PFSK-1 (cell line): ENCODE measurements around the gene CDCP2.

ENCODE experiments used
- FOXP2 ChIP-seq: optimal IDR thresholded peaks from 2 replicates; pipeline ENCODE3; 2011; ENCODE audit warnings: borderline replicate concordance, control low read depth, inconsistent platforms; ENCODE audit not compliant: insufficient read depth; ENCODE audit errors: extremely low read length, extremely low read depth
- POLR2AphosphoS5 ChIP-seq: IDR thresholded peaks from 2 replicates; pipeline ENCODE4 v1.6.1; 2012; ENCODE audit warnings: low read depth, mild to moderate bottlenecking, control low read depth, low read length, moderate library complexity
- SIN3A ChIP-seq: IDR thresholded peaks from 2 replicates; pipeline ENCODE4 v1.6.1; 2012; ENCODE audit warnings: mild to moderate bottlenecking, low read length, moderate library complexity, borderline replicate concordance; ENCODE audit not compliant: insufficient read depth
- TAF1 ChIP-seq: IDR thresholded peaks from 2 replicates; pipeline ENCODE4 v1.6.1; 2012; ENCODE audit warnings: low read length, control low read depth, borderline replicate concordance; ENCODE audit not compliant: insufficient read depth
- TF ChIP-seq, protein P1 (sequence below), 2 experiments: IDR thresholded peaks; 2 replicates each; pipeline versions ENCODE4 v1.6.1 to v1.8.0; 2011 to 2012; ENCODE audit warnings: low read depth in 2 of 2, low read length in 2 of 2, control low read depth in 1 of 2, inconsistent platforms in 1 of 2, mild to moderate bottlenecking in 1 of 2, moderate library complexity in 1 of 2; ENCODE audit not compliant: insufficient read depth in 1 of 2

Gene CDCP2

DNA sequence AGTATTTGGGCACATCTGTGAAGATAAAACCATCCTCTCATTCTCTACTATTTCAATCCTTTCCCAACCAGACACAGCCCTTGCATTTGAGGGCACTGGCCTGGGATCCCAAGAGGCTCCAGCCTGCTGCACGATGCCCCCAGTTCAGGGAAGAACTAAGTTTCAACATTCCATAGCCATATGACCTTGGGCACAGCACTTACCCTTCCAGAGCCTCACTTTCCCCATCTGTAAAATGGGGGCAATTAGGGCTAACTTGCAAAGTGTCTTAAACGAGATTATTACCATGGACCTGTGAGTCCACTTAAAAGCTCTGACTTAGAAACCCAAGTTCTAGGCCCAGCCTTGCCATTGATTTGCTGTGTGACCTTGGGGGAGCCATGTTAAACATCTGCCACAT is 22.9 kb downstream of the CDCP2 start:
- no peak for TF ChIP-seq FOXP2

DNA sequence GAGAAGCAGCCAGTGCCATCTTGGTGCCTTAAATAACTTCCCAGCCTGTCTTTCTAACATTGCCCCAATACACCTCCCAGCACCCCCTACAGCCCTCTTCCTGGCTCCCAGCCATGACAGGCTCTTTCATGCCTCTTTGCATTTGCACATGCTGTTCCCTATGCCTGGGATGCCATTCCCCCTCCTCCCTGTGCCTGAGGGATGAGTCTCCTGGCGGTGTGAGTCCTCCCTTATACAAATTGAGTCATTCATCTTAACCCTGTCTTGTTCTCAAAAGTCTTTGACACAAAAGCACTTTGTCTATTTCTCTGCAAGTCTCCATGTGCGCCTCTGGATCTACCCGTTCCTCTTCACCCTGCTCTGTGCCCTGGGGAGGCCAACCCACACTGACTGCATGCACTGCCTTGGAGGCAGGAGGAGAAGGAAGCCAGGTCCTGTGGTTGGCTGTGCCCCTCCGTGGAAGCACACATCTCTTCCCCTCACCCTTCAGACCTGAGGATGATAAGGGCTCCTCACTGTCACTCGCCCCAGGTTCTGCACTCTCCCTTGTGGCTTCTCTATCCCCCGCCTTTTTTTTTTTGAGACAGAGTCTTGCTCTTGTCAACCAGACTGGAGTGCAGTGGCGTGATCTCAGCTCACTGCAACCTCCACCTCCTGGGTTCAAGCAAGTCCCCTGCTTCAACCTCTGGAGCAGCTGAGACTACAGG is 25.1 kb downstream of the CDCP2 start:
- TF ChIP-seq, protein P1, sequence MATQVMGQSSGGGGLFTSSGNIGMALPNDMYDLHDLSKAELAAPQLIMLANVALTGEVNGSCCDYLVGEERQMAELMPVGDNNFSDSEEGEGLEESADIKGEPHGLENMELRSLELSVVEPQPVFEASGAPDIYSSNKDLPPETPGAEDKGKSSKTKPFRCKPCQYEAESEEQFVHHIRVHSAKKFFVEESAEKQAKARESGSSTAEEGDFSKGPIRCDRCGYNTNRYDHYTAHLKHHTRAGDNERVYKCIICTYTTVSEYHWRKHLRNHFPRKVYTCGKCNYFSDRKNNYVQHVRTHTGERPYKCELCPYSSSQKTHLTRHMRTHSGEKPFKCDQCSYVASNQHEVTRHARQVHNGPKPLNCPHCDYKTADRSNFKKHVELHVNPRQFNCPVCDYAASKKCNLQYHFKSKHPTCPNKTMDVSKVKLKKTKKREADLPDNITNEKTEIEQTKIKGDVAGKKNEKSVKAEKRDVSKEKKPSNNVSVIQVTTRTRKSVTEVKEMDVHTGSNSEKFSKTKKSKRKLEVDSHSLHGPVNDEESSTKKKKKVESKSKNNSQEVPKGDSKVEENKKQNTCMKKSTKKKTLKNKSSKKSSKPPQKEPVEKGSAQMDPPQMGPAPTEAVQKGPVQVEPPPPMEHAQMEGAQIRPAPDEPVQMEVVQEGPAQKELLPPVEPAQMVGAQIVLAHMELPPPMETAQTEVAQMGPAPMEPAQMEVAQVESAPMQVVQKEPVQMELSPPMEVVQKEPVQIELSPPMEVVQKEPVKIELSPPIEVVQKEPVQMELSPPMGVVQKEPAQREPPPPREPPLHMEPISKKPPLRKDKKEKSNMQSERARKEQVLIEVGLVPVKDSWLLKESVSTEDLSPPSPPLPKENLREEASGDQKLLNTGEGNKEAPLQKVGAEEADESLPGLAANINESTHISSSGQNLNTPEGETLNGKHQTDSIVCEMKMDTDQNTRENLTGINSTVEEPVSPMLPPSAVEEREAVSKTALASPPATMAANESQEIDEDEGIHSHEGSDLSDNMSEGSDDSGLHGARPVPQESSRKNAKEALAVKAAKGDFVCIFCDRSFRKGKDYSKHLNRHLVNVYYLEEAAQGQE (IDR thresholded peaks at IDR 0.05; ENCODE audit: insufficient read depth in 1 of 2, low read depth in 2 of 2, low read length in 2 of 2), result no peak
- no peak for TF ChIP-seq FOXP2
- TF ChIP-seq SIN3A, result no peak
- no peak for TF ChIP-seq TAF1
- no peak for TF ChIP-seq POLR2AphosphoS5

DNA sequence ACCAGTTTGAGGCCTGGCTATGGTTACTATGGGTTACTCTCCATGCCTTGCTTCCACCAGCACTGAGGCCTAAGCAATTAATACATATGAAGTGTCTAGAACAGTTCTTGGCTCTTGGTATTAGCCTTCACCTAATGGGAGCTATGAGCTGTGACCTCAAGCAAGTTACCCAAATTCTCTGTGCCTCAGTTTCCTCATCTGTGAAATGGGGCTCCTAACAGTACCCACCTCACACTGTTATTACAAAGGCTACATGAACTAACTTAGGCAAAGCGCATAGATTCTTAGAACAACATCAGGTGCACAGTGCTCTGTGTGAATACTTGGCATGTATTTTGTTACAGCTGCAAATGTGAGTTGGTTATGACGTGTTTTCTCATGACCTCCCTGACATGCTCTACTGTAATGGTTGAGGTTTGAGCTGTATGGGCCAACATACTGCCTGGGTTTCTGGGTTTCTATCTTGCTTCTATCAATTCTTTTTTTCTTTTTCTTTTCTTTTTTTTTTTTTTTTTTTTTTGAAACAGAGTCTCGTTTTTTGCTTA is 26.5 kb downstream of the CDCP2 start:
- TF ChIP-seq POLR2AphosphoS5 (no peak), TAF1 (no peak), SIN3A (no peak), FOXP2 (no peak)
- TF ChIP-seq, protein P1 (IDR thresholded peaks at IDR 0.05; ENCODE audit: insufficient read depth in 1 of 2, low read depth in 2 of 2, low read length in 2 of 2), result no peak

DNA sequence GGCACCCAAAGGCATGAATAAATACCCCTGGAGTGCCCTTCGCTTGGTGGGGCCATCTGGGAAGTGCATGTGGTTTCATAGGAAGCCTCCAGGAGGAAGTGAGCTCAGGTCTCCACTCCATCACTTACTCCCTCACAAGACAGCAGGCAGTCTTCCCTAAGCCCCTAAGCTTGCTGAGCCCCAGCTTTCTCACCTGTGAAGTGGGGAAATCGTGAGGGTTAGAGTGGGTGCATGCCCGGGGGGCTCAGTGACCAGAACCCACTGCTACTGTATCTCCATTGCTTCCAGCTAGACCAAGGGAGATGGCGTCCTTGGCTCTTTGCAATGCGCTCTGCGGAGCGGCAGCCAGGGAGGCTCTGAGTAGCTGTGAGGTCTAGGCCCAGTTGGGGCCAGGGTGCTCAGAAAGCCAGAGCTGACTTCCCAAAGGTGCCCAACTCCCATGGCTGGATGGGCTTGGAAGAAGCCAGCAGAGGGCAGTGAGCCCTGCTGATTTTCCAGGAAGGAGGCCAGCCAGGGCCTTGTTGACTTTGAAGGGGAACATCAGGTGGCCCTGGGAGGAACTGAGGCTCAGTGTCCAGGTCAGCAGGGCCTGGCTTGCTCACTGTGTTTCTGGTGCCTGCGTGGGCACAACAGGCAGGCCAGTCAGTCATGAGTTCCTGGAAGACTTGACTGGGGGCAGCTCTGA is 27.3 kb downstream of the CDCP2 start:
- TF ChIP-seq SIN3A (no peak), FOXP2 (no peak)

DNA sequence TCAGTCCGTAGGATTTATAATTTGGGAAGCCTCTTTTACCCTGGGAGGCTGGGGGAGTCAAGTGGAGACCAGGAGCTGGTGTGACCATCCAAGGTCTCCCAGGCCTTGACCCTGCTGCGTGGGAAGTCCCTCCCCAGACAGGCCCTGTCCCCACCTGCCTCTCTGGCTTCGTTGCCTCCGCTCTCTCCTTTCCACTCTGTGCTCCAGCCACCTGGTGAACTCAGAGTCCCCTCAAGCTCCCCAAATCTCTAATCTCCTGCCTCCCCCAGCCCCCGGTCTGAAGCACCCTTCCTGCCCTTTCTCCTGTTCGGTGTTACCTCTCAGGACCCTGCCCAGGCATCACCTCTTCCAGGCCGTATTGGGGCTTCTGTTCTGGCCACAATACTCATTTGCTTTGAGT is 27.9 kb downstream of the CDCP2 start:
- TF ChIP-seq FOXP2, result no peak
- TF ChIP-seq, protein P1 (IDR thresholded peaks at IDR 0.05; ENCODE audit: insufficient read depth in 1 of 2, low read depth in 2 of 2, low read length in 2 of 2), result no peak
- no peak for TF ChIP-seq SIN3A
- no peak for TF ChIP-seq TAF1
- no peak for TF ChIP-seq POLR2AphosphoS5

DNA sequence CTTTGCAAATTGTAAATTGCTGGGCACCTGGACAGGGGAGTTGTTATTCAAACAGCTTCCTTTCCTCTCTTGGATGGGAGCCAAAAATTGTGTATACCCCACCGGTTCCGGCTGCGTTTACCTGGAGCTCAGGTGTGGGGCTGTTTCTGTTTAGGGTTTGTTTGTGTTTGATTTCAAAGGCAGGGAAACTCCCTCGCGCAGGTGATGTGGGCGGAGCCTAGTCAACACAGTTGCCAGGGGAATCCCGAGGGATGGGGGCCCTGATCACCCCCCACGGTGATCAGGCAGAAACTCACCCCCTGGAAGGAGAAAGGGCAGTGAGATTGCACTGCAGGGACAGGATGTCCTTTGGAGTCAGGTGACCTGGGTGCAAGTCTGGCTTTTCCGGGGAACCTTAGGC is 28.3 kb downstream of the CDCP2 start:
- TF ChIP-seq FOXP2 (no peak), SIN3A (no peak), TAF1 (no peak), POLR2AphosphoS5 (no peak)
- TF ChIP-seq, protein P1 (IDR thresholded peaks at IDR 0.05; ENCODE audit: insufficient read depth in 1 of 2, low read depth in 2 of 2, low read length in 2 of 2), result no peak
